ENCODE data around the gene RPL9.
A peak's percentile ranks its signal among the peaks of the same experiment; 100 is the strongest.
"Not testable (repeated sequence)": the region's sequence is repeated elsewhere in the genome, so short reads cannot be mapped to it uniquely, and the experiment has no call there.

The RPL9 gene

GRCh38 chr4:39466747-39467146 lies 8.0 kb upstream of the RPL9 start:
- no peak for DNase-seq (ENCODE audit: low spot score)

DNA sequence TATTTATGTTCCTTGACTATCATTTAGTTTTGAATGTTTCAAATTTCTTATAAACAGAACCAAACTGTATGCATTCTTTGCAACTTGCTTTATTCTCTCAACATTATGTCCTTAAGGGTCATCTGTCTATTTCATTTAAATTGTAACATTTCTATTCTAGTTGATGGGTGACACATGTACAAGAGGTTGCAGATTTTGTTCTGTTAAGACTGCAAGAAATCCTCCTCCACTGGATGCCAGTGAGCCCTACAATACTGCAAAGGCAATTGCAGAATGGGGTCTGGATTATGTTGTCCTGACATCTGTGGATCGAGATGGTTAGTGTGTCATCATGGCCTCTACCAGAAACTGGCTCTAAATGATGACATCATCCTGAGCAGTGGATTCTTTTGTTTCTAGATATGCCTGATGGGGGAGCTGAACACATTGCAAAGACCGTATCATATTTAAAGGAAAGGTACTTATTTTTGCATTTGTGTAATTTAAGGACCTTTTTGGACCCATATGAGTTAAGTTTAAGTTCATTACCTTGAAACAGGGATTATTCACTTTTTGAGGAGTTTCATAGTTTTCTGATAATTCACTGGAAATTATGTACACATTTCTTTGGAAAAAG lies 6.3 kb upstream of the RPL9 start:
- DNase-seq (ENCODE audit: low spot score): peak; percentile 68

GRCh38 chr4:39458161-39458504 lies 589 bp downstream of the RPL9 start:
- DNase-seq (ENCODE audit: low spot score): not testable (repeated sequence)

DNA sequence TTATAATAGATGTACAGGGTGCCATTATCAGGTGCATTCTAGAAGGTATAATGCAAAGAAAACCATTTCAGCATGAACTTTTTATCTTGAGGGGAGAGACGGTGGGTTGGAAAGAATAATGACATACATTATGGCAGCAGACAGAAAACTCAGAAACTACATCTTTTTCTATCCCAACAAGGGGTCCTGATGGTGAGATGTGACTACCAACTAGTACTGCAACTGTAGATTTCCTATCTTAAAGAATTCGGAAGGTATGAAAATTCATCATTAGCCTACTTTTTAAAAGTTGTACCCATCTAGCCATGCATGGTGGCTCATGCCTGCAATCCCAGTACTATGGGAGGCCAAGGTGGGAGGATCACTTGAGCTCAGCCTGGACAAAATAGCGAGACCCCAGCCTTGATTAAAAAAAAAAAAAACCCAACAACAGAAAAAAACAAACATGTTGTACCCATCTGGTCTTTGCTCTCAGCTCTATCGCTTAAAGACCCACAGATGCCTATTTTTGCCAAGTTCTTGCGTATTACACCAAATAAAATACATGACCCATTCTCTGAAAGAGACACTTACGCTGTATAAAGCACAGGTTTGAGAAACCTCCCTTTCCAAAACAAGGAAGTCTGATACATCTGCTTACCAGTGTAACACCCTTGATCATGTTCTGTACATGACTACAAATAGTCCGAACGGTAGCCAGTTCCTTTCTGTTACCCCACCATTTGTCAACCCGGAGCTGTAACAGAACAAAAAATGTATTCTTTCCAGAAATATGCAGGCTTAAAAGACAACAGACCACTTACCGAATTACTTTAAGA lies 1.6 kb downstream of the RPL9 start:
- no peak for DNase-seq (ENCODE audit: low spot score)

GRCh38 chr4:39455486-39455885 lies 3.2 kb downstream of the RPL9 start:
- DNase-seq (ENCODE audit: low spot score): no peak

DNA sequence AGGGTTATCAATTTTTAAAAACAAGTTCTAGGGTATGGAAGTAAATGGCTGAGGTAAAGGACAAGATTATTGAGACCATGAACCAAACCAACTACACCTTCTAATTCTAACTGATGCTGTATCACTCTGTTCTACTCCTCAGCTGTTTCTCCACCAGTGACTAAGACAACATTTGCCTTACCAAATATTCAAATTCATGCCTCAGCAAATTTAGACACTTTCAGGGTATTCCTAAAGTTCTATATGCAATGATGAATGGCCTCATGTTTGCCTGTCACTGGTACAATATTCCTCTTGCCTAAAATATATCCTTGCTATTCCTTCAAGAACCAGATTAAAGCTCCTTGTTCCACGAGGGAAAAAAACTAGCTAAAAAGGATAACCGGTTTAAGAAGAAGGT lies 5.0 kb downstream of the RPL9 start:
- no peak for DNase-seq (ENCODE audit: low spot score)

- no peak for DNase-seq (ENCODE audit: low spot score)
Observed at GRCh38 chr4:39452860-39453587, 5.7 kb downstream of the RPL9 start.

GRCh38 chr4:39452153-39452859 lies 6.4 kb downstream of the RPL9 start:
- no peak for DNase-seq (ENCODE audit: low spot score)

DNA sequence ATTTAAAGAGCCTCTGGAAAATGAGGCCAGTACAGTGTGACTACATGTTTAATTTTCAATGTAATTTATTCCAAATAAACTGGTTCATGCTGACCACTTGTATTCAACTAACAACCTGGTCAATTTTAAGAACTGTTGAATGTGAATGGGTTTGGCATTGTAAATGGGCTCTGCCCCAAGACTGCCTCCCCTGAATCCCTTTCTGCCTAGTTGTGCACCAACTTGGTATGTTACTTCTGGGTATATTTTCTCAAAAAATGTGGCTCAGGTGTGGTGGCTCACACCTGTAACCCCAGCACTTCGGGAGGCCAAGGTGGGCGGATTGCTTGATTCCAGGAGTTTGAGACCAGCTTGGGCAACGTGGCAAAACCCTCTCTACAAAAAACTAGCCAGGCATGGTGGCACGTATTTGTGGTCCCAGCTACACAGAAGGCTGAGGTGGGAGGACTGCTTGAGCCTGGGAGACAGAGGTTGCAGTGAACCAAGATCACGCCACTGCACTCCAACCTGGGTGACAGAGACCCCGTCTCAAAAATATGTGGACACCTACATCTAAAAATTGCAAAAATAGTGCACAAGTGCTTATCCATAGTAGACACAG lies 7.2 kb downstream of the RPL9 start:
- DNase-seq (ENCODE audit: low spot score): no peak

DNA sequence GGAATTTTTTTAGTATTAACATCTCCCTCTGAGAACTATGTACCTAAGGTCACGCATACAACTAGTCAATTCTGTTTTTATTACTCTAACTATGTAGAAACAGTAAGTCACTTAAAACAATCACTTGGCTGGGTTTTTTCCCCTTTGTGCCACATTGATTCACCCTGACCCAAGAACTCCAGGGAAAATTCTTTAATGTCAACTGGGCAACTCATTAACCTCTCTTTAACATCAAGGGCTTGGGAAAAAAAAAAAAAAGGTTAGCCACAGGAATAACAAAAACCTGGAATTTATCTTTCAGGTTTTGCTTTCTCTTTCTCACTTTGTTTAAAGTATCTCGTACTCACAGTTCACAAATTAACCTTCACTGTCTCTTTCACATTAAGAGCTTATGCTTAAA lies 8.1 kb downstream of the RPL9 start:
- no peak for DNase-seq (ENCODE audit: low spot score)

- no peak for DNase-seq (ENCODE audit: low spot score)
Observed at GRCh38 chr4:39446842-39447573, 11.7 kb downstream of the RPL9 start.

- no peak for DNase-seq (ENCODE audit: low spot score)
Observed at GRCh38 chr4:39446483-39446841, 12.3 kb downstream of the RPL9 start.

DNA sequence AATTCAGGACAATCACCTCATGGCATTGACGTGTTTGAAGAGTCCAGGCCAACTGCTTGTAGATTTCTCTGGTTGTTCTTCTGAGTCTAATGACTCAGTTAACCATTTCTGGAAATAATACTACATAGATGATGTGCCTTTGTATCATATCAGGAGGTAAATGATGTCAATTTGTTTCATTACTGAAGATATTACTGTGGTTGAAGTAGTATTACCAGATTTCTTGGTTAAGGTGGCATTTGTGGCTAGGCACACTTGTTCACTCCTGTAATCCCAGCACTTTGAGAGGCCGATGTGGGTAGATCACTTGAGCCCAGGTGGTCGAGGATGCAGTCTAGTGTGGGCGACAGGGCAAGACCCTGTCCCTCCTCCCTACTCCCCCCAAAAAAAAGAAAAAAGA lies 15.7 kb downstream of the RPL9 start:
- no peak for DNase-seq (ENCODE audit: low spot score)

DNA sequence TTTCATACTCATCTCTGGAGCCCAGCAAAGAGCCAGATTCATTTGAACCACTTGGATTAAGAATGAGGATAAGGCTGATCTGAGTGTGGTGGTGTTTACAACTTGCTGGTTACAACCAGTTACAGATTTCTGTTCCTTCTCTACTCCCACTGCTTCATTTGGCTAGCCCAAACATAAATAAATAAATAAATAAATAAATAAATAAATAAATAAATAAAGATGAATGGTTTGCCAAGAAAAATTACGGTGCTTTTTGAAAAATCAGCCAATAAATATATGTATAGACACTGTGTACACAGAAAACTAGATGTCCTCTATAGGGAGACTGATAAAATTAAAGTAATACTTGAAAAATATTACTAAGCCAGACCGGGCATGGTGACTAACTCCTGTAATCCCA lies 17.1 kb downstream of the RPL9 start:
- no peak for DNase-seq (ENCODE audit: low spot score)

DNA sequence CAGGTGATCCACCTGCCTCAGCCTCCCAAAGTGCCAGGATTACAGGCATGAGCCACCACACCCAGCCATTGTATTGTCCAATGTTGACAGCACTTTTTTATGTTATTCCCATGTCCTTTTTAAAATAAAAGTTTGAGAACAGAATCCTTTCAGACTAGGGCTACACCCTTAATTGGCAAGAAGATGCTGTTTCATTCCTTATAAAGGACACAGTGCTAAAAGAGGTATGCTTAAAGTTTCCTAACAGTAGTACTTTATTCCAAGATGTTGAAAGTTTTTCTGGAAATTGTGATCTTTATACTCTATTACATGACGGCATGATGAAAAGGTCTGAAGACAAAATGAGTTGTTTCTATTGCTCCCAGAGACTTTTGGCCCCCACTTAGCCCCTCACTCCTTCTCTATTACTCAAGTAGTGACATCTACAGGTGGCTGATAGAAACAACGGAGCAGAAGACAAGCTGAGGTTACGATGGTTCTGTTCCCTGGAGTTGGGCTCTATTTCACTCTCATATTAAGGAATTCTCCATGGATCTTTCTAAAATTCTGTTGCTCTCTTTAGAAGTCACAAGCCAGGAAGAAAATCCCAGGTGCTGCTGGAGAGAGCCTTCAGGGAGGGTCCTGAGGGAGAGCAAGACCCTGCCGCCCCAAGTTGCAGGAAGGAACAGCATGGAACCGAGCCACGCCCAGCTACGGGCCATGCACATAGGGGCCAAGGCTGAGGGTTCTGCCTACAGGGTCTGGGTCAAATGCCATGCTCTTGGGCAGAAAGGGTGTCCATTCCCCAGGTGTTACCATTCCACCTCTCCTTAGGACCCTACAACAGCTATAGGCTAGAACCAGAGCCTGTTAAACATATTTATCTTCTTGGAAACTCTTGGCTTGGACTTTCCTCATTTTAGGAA lies 22.8 kb downstream of the RPL9 start:
- peak; percentile 43 for DNase-seq (ENCODE audit: low spot score)

GRCh38 chr4:39433878-39434492 lies 24.7 kb downstream of the RPL9 start:
- no peak for DNase-seq (ENCODE audit: low spot score)

GRCh38 chr4:39429476-39430334 lies 29.0 kb downstream of the RPL9 start:
- no peak for DNase-seq (ENCODE audit: low spot score)

- no peak for DNase-seq (ENCODE audit: low spot score)
Observed at GRCh38 chr4:39427520-39428114, 31.1 kb downstream of the RPL9 start.

- DNase-seq (ENCODE audit: low spot score): no peak
Observed at GRCh38 chr4:39426728-39427127, 32.0 kb downstream of the RPL9 start.

All from NAMALWA (cell line).